M059J (cell line): ENCODE data around the gene FUBP3. TPM values are rescaled to one million over a fixed set of nuclear protein-coding genes. Genes with fewer than 3 reads are reported as not detected.

Experiments used
- DNase-seq: peaks from one replicate; pipeline ENCODE4 v3.0.0-alpha.2; 2012; ENCODE audit warnings: low read depth
- total RNA-seq: library from RNA; depleted of rRNA; stranded (reverse); fragments of >200 nt; shearing (Covaris generic); gene quantifications from 2 replicates; pipeline ENCODE4 v1.2.3, GENCODE V29; 2014

FUBP3 gene
- total RNA-seq, 1 experiment from 2014 or later, result 49.2 TPM

DNA sequence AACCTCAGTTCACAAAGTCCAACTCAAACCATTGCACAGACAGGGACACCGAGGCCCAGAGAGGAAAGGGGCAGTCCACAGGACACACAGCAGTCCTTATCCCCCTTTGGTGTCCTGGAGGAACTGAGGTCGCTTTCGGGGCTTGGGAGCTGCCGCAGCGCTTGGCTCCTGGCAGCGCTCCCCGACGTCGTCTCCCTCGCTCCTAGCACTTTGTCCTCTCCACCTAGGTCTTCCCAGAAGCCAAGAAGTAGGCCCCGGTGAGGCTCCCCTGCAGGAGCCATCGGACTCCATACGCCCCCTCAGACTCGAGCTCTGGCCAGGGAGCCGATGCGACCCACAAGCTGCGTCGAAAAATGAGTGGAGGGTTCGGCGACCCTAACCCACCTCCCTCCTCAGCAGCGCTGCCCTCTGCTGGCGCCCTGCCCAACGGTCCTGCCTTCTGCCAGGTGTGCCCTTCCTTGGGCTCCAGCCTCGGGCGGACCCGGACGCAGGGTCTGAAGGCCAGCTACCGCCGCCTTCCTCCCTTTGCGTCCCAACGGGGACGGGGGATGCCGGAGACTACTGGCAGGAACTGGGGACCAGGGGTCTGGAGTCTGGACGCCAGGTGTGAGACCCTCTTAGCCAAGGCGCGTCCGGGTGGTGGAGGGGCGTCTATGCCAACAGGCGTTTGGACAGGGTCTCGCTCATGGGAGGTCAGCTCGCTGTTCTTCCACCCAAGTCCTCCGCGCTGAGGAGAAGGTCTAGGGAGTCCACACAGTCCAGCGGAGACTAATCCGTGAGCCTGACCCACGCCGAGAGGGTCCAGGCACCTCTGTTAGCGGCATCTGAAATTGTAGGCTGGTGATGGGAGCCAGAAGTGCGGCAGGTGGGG, 83.0 kb downstream of the FUBP3 start:
- no peak for DNase-seq

- no peak for DNase-seq
Measured at GRCh38 chr9:130662970-130663257, 83.5 kb downstream of the FUBP3 start.

DNA sequence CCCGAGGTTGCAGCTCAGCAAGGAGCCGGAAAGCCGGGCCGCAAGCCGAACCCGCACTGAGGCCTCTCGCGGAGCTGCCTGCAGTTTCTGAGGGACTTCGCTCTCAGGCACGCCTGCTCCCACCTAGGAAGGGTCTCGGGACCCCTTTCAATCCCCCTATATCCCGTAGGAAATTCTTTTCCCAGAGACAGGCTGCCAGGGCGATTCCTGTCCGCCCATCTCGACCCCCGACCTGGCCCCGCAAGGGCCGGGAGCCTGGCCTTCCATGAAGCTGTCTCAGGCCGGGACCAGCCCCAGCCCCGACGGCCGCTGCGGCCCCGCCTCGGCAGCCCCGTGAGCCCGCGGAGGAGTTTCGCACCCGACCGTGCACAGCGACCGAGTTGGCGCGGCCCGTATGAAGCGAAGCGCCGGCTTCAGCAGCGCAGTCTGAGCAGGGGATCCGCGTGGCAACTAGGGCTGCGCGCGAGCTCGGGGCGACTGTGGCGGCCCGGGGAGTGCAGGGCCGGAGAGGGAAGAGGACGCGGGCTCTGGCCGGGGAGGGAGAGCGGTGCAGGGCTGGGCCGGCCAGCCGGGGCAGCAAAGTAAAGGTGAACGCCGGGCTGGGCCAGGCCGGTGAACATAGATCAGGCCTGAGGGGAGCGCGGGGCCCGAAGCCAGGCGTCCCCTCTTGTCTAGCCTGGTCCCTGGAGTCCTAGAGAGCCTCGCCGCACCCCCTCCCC, 84.0 kb downstream of the FUBP3 start:
- DNase-seq, result peak; percentile 22

DNA sequence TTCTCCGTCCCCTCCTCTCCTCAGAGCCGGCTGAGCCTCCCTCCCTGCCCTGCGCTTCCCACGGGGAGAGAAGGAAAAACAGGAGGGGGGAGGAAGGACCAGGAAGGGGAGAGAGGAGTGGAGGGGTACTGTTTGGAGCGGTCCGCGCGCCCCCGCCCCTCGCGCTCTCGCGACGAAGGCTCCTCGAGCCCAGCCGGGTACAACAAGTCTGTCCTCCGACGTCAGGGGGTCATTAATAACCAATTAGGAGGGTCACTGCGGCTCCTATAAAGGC, 84.5 kb downstream of the FUBP3 start:
- no peak for DNase-seq

- peak; percentile 23 for DNase-seq
Measured at GRCh38 chr9:130664251-130665028, 85.1 kb downstream of the FUBP3 start, which contains the start of gene PRDM12. PRDM12 (plus strand) TSS chr9:130664594; CDS start chr9:130664654, 60 bp downstream.

- no peak for DNase-seq
Measured at GRCh38 chr9:130665029-130665430, 85.7 kb downstream of the FUBP3 start.

- no peak for DNase-seq
Measured at GRCh38 chr9:130665431-130666392, 86.3 kb downstream of the FUBP3 start.

DNA sequence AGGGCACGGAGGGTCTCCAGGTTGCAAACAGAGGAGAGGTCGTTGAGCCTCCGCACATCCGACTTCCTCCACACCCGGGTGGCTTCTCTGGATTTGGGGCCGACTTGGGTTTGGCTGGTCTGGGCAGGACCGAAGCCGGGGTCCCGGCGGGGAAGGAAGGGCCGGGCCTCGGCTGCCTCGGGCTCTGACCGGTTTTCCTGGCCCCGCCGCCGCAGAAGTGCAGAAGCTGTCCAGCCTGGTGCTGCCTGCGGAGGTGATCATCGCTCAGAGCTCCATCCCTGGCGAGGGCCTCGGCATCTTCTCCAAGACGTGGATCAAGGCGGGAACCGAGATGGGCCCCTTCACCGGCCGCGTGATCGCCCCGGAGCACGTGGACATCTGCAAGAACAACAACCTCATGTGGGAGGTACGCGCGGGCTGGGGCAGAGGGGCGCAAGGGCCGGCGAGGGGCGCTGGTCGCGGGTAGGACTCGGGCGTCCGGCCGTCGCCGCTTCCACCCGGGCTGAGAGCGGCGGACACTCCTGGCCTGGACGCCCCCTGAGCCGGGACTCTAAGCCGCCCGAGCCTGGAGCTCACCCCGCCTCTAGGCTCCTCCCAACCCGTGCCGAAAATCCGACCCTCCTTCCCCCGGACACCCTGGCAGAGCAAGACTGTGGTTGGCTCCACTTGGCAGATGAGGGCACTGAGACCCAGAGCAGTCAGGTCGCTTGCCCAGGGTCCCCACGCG, 87.2 kb downstream of the FUBP3 start:
- no peak for DNase-seq

- peak; percentile 31 for DNase-seq
Measured at GRCh38 chr9:130667120-130667435, 87.7 kb downstream of the FUBP3 start.

DNA sequence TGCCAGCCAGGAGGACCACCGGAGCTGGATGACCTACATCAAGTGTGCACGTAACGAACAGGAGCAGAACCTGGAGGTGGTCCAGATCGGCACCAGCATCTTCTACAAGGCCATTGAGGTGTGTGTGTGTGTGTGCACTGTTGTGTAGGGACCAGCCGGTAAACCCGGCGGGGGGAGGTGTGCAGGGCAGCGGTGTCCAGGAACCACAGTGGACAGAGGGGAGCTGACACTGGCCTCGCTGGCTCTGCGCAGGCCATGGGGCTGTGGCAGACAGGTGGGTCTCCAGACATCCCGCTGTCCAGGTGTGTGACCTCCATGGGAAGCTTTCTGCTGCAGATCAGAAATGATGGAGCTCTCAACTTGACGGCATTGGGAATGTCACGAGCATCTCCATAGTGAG, 88.8 kb downstream of the FUBP3 start:
- no peak for DNase-seq

DNA sequence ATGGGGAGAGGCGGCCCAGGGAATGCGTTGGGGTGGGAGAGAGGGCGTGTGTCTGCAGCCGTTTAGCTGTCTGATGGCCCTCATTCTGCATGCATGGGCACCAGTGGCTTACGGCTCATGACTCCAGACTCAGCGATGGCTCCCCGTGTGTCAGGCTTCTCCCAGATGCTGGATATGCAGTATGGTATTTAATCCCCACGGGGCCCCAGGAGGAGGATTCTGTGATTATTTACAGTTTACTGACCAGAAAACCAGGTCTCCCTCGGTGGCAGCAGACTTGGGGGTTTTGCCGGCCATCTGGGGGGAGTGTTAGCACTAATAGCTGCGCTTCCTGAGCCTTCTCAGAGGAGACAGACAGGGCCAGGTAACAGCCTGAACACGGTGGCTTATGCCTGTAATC, 89.3 kb downstream of the FUBP3 start:
- DNase-seq, result no peak

GRCh38 chr9:130669965-130670364, 90.6 kb downstream of the FUBP3 start:
- DNase-seq, result no peak

DNA sequence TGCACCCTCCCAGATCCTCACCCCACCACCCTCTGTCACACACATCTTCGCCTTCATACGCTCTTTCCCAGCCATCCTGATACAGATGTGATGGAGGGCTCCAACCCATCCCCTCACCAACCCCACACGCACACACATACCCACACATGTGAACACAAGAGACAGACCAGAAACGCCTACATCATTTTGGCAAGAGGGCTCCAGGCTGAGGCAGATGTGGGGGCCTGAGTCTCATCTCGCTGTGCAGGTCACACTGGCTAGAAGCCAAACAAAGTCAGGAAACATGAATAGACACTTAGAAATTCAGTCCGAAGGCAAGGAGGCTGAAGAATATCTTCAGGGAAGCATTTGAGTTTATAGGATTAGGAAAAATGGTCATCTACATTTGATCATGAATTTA, 91.3 kb downstream of the FUBP3 start:
- no peak for DNase-seq

GRCh38 chr9:130672466-130672865, 93.1 kb downstream of the FUBP3 start:
- no peak for DNase-seq

DNA sequence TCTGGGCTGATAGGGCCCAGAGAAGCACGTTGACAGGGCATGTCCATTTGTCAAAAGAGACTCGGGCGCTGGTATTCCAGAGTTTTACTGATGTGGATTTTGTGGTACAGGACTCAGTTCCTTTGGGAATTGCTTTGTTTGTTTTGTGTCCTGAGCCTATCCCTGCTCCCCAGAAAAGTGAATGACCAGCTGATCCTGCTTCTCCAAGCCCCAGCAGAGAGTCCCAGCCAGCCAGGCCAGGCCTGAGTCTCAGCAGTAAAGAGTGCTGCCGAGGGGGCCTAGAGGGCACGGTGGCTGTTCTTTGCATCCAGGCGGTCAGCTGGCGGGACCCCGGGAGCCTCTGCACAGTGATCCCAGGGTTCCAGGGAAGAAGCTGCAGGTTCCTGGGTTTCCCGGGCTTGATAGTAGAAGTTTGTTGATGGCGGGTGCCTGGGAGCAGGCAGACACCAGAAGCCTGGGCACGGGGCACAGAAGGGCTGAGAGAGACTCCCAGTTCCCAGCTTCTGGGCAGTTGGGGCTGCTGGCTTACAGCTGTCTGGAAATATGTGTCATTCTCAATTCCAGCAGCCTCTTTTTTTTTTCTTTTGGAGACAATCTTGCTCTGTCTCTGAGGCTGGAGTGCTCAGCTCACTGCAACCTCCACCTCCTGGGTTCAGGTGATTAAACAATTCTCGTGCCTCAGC, 93.7 kb downstream of the FUBP3 start:
- DNase-seq, result no peak

DNA sequence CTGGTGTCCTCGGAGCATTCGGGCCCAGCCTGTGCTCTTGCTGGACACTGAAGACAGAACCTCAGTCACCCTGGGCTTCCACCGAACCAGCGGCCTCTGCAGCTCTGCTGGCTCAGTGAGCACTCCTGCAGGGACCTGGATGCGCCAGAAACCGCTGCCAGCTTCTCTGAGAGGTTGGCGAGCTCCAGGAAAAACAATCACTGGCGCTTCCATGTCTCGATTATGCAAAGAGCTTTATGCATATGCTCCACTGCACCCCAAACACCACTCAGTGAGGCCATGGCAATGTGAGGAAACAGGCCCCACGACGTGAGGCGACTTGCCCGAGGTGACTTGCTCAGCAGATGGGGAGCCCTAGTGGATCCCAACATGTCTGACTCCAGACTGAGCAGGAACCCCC, 96.0 kb downstream of the FUBP3 start:
- DNase-seq, result no peak

- no peak for DNase-seq
Measured at GRCh38 chr9:130677252-130677651, 97.9 kb downstream of the FUBP3 start.

GRCh38 chr9:130680836-130681768, 101.7 kb downstream of the FUBP3 start:
- DNase-seq, result peak; percentile 90

GRCh38 chr9:130681769-130682420, 102.5 kb downstream of the FUBP3 start:
- DNase-seq, result peak; percentile 29
